MM.1S (cell line): ENCODE results near the gene EDC3.

Experiments used
- DNase-seq: peaks from one replicate; pipeline ENCODE4 v3.0.0-alpha.2; 2015
- H2AFZ ChIP-seq: fragments of 300-600 bp; sonication (generic); 2 replicates; pipeline ENCODE4 v1.6.0; 2016; ENCODE audit warnings: antibody characterized with exemption, low read length
- H3F3A ChIP-seq: fragments of 300-600 bp; sonication (generic); 2 replicates; pipeline ENCODE4 v1.6.1; 2016; ENCODE audit warnings: mild to moderate bottlenecking, antibody characterized with exemption, low read length, moderate library complexity, mixed read lengths; ENCODE audit not compliant: insufficient read depth
- H3K27ac ChIP-seq: fragments of 300-600 bp; sonication (generic); 2 replicates; pipeline ENCODE4 v1.5.1; 2016; ENCODE audit warnings: mild to moderate bottlenecking, low read length
- H3K27me3 ChIP-seq: fragments of 300-600 bp; sonication (generic); replicated peaks from 2 replicates; pipeline ENCODE4 v1.6.0; 2016; ENCODE audit warnings: low read length; ENCODE audit not compliant: insufficient read depth
- H3K36me3 ChIP-seq: fragments of 300-600 bp; sonication (generic); replicated peaks from 2 replicates; pipeline ENCODE4 v1.6.1; 2016; ENCODE audit warnings: mild to moderate bottlenecking, low read length, mixed read lengths; ENCODE audit not compliant: insufficient read depth
- H3K4me1 ChIP-seq: fragments of 300-600 bp; sonication (generic); 2 replicates; pipeline ENCODE4 v1.6.1; 2016; ENCODE audit warnings: low read length, mixed read lengths
- H3K4me2 ChIP-seq: fragments of 300-600 bp; sonication (generic); 2 replicates; pipeline ENCODE4 v1.6.0; 2016; ENCODE audit warnings: low read depth, low read length
- H3K4me3 ChIP-seq: fragments of 300-600 bp; sonication (generic); 2 replicates; pipeline ENCODE4 v1.5.1; 2016; ENCODE audit warnings: low read length, mixed read lengths
- H3K79me2 ChIP-seq: fragments of 300-600 bp; sonication (generic); 2 replicates; pipeline ENCODE4 v1.6.1; 2016; ENCODE audit warnings: mixed run types, low read length, mixed read lengths
- H3K9ac ChIP-seq: fragments of 300-600 bp; sonication (generic); 2 replicates; pipeline ENCODE4 v1.6.1; 2016; ENCODE audit warnings: low read length, mixed read lengths
- H3K9me2 ChIP-seq: fragments of 300-600 bp; sonication (generic); replicated peaks from 2 replicates; pipeline ENCODE4 v1.6.1; 2016; ENCODE audit warnings: mild to moderate bottlenecking, low read length, mixed read lengths; ENCODE audit not compliant: insufficient read depth
- H3K9me3 ChIP-seq: fragments of 300-600 bp; sonication (generic); replicated peaks from 2 replicates; pipeline ENCODE4 v1.6.1; 2016; ENCODE audit warnings: mild to moderate bottlenecking, low read length, mixed read lengths; ENCODE audit not compliant: insufficient read depth
- H4K20me1 ChIP-seq: fragments of 300-600 bp; sonication (generic); 2 replicates; pipeline ENCODE4 v1.6.1; 2016; ENCODE audit warnings: mild to moderate bottlenecking, low read length, moderate library complexity, mixed read lengths; ENCODE audit not compliant: insufficient read depth
- EZH2 ChIP-seq: fragments of 300-600 bp; sonication (generic); optimal IDR thresholded peaks from 2 replicates; pipeline ENCODE3; 2017; ENCODE audit warnings: low read depth, mild to moderate bottlenecking, antibody characterized with exemption, low read length, mixed read lengths
- EZH2phosphoT487 ChIP-seq: fragments of 300-600 bp; sonication (generic); IDR thresholded peaks from 2 replicates; pipeline ENCODE4 v1.6.1; 2018; ENCODE audit warnings: antibody characterized with exemption, low read length
- TF ChIP-seq, protein P1 (sequence below): fragments of 300-600 bp; sonication (generic); IDR thresholded peaks from 2 replicates; pipeline ENCODE4 v1.5.1; 2016; ENCODE audit warnings: antibody characterized with exemption, low read length, mixed read lengths

Gene EDC3

GRCh38 chr15:74723187-74723586 lies 27.4 kb upstream of the EDC3 start:
- Histone ChIP-seq H4K20me1 (no peaks in the 10 kb centered on the region), H3K79me2 (no peaks in the 10 kb centered on the region), H3K27ac (no peak overlapping the region), H3K9ac (no peak overlapping the region), H3F3A (no peaks in the 10 kb centered on the region), H3K4me3 (no peak overlapping the region), H3K9me2 (no peaks in the 10 kb centered on the region), H3K4me2 (no peak overlapping the region), H3K4me1 (peaks cover 3% of the 10 kb centered on the region; the same call in 1 of the 2 replicates), H3K27me3 (peaks cover 30% of the 10 kb centered on the region), H3K9me3 (no peaks in the 10 kb centered on the region), H3K36me3 (no peaks in the 10 kb centered on the region), H2AFZ (no peak overlapping the region)
- TF ChIP-seq, protein P1, sequence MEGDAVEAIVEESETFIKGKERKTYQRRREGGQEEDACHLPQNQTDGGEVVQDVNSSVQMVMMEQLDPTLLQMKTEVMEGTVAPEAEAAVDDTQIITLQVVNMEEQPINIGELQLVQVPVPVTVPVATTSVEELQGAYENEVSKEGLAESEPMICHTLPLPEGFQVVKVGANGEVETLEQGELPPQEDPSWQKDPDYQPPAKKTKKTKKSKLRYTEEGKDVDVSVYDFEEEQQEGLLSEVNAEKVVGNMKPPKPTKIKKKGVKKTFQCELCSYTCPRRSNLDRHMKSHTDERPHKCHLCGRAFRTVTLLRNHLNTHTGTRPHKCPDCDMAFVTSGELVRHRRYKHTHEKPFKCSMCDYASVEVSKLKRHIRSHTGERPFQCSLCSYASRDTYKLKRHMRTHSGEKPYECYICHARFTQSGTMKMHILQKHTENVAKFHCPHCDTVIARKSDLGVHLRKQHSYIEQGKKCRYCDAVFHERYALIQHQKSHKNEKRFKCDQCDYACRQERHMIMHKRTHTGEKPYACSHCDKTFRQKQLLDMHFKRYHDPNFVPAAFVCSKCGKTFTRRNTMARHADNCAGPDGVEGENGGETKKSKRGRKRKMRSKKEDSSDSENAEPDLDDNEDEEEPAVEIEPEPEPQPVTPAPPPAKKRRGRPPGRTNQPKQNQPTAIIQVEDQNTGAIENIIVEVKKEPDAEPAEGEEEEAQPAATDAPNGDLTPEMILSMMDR: no peak
- no peak for TF ChIP-seq EZH2
- DNase-seq: no peak

DNA sequence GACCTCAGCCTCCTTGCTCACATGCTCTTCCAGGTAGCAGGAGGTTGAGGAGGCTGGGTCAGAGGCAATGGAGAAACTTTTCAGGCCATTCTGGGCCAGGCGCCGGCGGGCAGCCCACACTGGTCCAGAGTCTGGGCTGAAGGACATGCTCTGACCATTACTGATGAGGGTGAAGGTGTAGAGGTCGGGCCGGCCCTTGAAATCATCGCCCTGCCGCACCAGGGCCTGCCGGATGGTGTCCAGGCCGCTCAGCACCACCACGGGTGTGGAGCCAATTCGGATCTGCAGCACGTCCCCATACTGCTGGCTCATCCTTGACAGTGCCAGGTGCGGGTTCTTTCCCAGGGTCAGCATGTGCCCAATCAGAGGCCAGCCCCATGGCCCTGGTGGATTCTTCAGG lies 26.8 kb upstream of the EDC3 start:
- no peak overlapping the region for H3K27ac ChIP-seq
- H2AFZ ChIP-seq: no peak overlapping the region
- H4K20me1 ChIP-seq: no peaks in the 10 kb centered on the region
- H3K9ac ChIP-seq: no peak overlapping the region
- no peaks in the 10 kb centered on the region for H3K9me3 ChIP-seq
- H3F3A ChIP-seq: no peaks in the 10 kb centered on the region
- no peak overlapping the region for H3K4me3 ChIP-seq
- peaks cover 30% of the 10 kb centered on the region for H3K27me3 ChIP-seq
- no peaks in the 10 kb centered on the region for H3K79me2 ChIP-seq
- H3K4me1 ChIP-seq: peaks cover 3% of the 10 kb centered on the region; the same call in 1 of the 2 replicates
- H3K4me2 ChIP-seq: no peak overlapping the region
- no peak for DNase-seq
- TF ChIP-seq EZH2: no peak
- TF ChIP-seq, protein P1: no peak
- no peak for TF ChIP-seq EZH2phosphoT487
- H3K9me2 ChIP-seq: no peaks in the 10 kb centered on the region
- H3K36me3 ChIP-seq: no peaks in the 10 kb centered on the region

GRCh38 chr15:74716651-74717050 lies 20.8 kb upstream of the EDC3 start:
- Histone ChIP-seq H3K36me3 (no peaks in the 10 kb centered on the region), H3K4me3 (no peak overlapping the region), H4K20me1 (no peaks in the 10 kb centered on the region), H3K4me1 (no peaks in the 10 kb centered on the region), H3K79me2 (no peaks in the 10 kb centered on the region), H3K4me2 (no peak overlapping the region), H3F3A (no peaks in the 10 kb centered on the region), H3K27me3 (no peaks in the 10 kb centered on the region), H3K9ac (no peak overlapping the region), H3K9me2 (no peaks in the 10 kb centered on the region), H3K9me3 (no peaks in the 10 kb centered on the region), H3K27ac (no peak overlapping the region), H2AFZ (no peak overlapping the region)
- DNase-seq: no peak
- no peak for TF ChIP-seq EZH2
- TF ChIP-seq EZH2phosphoT487: no peak
- TF ChIP-seq, protein P1: no peak
